Esophagus squamous epithelium (tissue), 4 donors: ENCODE measurements around the gene TH.

Experiments used
- POLR2A ChIP-seq, 4 donors: fragments of 450-650 bp; IDR thresholded peaks; one replicate each; pipeline ENCODE4 v1.6.1; 2017; ENCODE audit warnings: antibody characterized with exemption in 4 of 4, mild to moderate bottlenecking in 4 of 4, moderate library complexity in 3 of 4
- TF ChIP-seq, protein P1 (sequence below), 6 experiments: fragments of 450-650 bp in 4 of 6; fragments of 200-600 bp in 2 of 6; sonication (generic) in 2 of 6; IDR thresholded peaks; one replicate each; pipeline ENCODE4 v1.5.1; 2016 to 2019; ENCODE audit warnings: antibody characterized with exemption in 6 of 6, mild to moderate bottlenecking in 4 of 6, moderate library complexity in 4 of 6

DNA sequence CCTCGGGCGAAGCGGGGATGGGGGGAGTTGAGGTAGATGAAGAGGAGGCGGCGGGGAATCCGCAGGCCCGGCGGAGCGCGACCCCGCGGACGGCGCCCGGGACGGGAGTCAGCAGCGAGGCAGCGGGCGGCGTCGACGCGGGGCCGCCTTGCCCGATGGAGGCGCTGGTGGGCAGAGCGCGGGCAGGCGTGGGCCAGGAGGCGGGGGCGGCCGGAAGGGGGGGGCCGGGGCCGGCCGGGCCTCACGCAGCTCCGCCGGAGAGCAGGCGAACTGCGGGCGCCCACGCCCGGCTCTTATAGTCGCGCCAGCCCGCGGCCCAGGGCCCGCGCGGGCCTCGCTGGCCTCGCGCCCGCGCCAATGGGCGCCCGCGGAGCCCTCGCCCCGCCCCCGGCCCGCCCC is 32.5 kb downstream of the TH start, which contains the start of gene IGF2:
- TF ChIP-seq, protein P1, sequence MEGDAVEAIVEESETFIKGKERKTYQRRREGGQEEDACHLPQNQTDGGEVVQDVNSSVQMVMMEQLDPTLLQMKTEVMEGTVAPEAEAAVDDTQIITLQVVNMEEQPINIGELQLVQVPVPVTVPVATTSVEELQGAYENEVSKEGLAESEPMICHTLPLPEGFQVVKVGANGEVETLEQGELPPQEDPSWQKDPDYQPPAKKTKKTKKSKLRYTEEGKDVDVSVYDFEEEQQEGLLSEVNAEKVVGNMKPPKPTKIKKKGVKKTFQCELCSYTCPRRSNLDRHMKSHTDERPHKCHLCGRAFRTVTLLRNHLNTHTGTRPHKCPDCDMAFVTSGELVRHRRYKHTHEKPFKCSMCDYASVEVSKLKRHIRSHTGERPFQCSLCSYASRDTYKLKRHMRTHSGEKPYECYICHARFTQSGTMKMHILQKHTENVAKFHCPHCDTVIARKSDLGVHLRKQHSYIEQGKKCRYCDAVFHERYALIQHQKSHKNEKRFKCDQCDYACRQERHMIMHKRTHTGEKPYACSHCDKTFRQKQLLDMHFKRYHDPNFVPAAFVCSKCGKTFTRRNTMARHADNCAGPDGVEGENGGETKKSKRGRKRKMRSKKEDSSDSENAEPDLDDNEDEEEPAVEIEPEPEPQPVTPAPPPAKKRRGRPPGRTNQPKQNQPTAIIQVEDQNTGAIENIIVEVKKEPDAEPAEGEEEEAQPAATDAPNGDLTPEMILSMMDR (IDR thresholded peaks at IDR 0.05), result no peak
- no peak for TF ChIP-seq POLR2A (IDR thresholded peaks at IDR 0.05)
